Measurements from ENCODE around the gene RABGGTA.
"Not testable (repeated sequence)": the region's sequence is repeated elsewhere in the genome, so short reads cannot be mapped to it uniquely, and the experiment has no call there.

RABGGTA gene

GRCh38 chr14:24247422-24247821, 24.0 kb downstream of the RABGGTA start:
- Mint-ChIP-seq H3K4me3 (no peak overlapping the region), H3K9me3 (no peaks in the 10 kb centered on the region), H3K36me3 (ENCODE audit: low read depth) (no peaks in the 10 kb centered on the region), H3K27me3 (ENCODE audit: low read depth) (no peaks in the 10 kb centered on the region), H3K4me1 (peaks cover 11% of the 10 kb centered on the region), H3K27ac (no peak overlapping the region)
- TF ChIP-seq, protein P1, sequence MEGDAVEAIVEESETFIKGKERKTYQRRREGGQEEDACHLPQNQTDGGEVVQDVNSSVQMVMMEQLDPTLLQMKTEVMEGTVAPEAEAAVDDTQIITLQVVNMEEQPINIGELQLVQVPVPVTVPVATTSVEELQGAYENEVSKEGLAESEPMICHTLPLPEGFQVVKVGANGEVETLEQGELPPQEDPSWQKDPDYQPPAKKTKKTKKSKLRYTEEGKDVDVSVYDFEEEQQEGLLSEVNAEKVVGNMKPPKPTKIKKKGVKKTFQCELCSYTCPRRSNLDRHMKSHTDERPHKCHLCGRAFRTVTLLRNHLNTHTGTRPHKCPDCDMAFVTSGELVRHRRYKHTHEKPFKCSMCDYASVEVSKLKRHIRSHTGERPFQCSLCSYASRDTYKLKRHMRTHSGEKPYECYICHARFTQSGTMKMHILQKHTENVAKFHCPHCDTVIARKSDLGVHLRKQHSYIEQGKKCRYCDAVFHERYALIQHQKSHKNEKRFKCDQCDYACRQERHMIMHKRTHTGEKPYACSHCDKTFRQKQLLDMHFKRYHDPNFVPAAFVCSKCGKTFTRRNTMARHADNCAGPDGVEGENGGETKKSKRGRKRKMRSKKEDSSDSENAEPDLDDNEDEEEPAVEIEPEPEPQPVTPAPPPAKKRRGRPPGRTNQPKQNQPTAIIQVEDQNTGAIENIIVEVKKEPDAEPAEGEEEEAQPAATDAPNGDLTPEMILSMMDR (IDR thresholded peaks at IDR 0.05; ENCODE audit: unreplicated experiment in 3 of 3) = no peak

DNA sequence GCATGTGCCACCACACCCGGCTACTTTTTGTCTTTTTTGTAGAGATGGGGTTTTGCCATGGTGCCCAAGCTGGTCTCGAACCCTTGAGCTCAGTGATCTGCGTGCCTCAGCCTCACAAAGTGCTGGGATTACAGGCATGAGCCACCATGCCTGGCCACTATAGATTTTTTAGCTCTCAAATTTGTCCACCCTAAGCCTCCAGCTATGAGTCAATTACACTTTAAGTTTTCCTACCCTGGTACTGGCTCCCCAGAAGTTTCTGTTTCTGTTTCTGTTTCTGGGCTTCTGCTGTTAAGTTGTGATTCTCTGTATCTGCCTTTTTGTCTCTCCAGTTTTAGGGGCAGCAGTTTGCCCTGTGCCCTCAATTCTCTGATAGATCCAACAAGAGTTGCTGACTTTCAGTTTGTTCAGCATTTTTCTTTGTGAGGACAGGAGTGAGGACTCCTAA, 24.6 kb downstream of the RABGGTA start:
- H3K9me3 Mint-ChIP-seq = no peaks in the 10 kb centered on the region
- H3K4me1 Mint-ChIP-seq = peaks cover 17% of the 10 kb centered on the region
- no peaks in the 10 kb centered on the region for H3K27me3 Mint-ChIP-seq (ENCODE audit: low read depth)
- TF ChIP-seq, protein P1 (IDR thresholded peaks at IDR 0.05; ENCODE audit: unreplicated experiment in 3 of 3) = no peak
- peak overlapping the region in 1 of 3 experiments; percentile 47 for H3K4me3 Mint-ChIP-seq
- H3K27ac Mint-ChIP-seq = no peak overlapping the region
- no peaks in the 10 kb centered on the region for H3K36me3 Mint-ChIP-seq (ENCODE audit: low read depth)

DNA sequence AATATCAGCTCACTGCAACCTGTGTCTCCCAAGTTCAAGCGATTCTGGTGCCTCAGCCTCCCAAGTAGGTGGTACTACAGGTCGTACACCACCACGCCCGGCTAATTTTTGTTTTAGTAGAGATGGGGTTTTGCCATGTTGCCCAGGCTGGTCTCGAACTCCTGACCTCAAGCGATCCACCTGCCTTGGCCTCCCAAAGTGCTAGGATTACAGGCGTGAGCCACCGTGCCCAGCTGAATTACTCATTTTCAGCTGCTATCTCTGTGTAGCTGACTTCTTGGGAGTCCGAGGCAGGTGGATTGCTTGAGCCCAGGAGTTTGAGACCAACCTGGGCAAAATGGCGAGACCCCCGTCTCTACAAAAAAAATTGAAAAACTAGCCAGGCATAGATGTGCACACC, 26.0 kb downstream of the RABGGTA start:
- H3K36me3 Mint-ChIP-seq (ENCODE audit: low read depth); H3K27me3 Mint-ChIP-seq (ENCODE audit: low read depth); H3K9me3 Mint-ChIP-seq: not testable (repeated sequence)
- H3K4me3 Mint-ChIP-seq = peak overlapping the region in 1 of 3 experiments; percentile 77
- H3K27ac Mint-ChIP-seq = peak overlapping the region in 1 of 3 experiments; percentile 68
- H3K4me1 Mint-ChIP-seq = peaks cover 21% of the 10 kb centered on the region

- TF ChIP-seq, protein P1 (IDR thresholded peaks at IDR 0.05; ENCODE audit: unreplicated experiment in 3 of 3) = no peak
- Mint-ChIP-seq H3K36me3 (ENCODE audit: low read depth) (peaks cover 21% of the 10 kb centered on the region), H3K4me3 (peak overlapping the region; percentile 89 to 99 (median 91)), H3K27me3 (ENCODE audit: low read depth) (no peaks in the 10 kb centered on the region), H3K9me3 (no peaks in the 10 kb centered on the region), H3K4me1 (peaks cover 39% of the 10 kb centered on the region), H3K27ac (peak overlapping the region; percentile 99 to 100 (median 99))
These were observed 28.0 kb downstream of the RABGGTA start for GRCh38 chr14:24243336-24243836.

GRCh38 chr14:24241829-24242443, 29.5 kb downstream of the RABGGTA start:
- peaks cover 39% of the 10 kb centered on the region for H3K4me1 Mint-ChIP-seq
- H3K27me3 Mint-ChIP-seq (ENCODE audit: low read depth) = no peaks in the 10 kb centered on the region
- peak overlapping the region; percentile 99 to 100 (median 99) for H3K27ac Mint-ChIP-seq
- peak overlapping the region; percentile 89 to 99 (median 91) for H3K4me3 Mint-ChIP-seq
- no peaks in the 10 kb centered on the region for H3K9me3 Mint-ChIP-seq
- peaks cover 35% of the 10 kb centered on the region for H3K36me3 Mint-ChIP-seq (ENCODE audit: low read depth)
- TF ChIP-seq, protein P1 (IDR thresholded peaks at IDR 0.05; ENCODE audit: unreplicated experiment in 3 of 3) = peak; percentile 41 to 59 (median 42)

DNA sequence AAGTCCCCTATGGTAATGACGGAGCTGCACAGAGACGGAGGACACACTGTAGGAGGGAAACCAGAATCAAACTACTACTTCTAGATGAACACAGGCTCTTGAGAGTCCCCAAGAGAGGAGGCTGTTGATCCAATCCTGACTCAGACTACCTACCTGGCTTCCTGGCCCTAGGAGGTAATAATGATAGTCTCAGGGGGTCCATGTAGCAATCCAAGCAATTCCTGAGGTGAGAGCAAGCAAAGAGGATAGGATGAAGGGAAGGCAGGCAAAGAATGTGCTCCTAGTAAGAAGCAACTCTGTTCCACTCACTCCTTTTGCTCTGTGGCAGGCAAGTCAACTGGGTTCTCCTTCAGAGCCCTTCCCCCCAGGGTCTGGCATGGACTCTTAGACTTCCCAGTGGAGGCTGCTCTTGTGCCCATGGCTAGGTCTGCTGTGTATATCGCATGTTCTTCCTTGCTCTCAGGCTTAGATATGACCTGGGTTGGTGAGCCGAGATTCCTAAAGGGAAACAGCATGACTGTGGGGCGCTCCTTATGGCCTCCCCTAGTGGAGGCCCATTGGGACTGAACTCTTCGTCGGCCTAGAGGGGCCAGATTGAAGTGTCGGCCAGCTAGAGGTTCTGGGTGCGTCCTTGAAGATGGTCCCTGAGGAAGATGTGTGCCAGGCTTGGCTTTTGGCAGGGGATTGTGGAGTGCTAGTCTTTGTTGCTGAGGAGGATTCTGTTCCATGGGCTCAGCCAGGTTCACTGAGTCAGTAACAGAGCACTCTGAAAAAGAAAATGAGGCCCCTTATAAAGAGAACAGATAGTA, 31.1 kb downstream of the RABGGTA start:
- TF ChIP-seq, protein P1 (IDR thresholded peaks at IDR 0.05; ENCODE audit: unreplicated experiment in 3 of 3) = no peak
- Mint-ChIP-seq H3K4me3 (peak overlapping the region; percentile 89 to 99 (median 91)), H3K9me3 (no peaks in the 10 kb centered on the region), H3K36me3 (ENCODE audit: low read depth) (peaks cover 50% of the 10 kb centered on the region), H3K27me3 (ENCODE audit: low read depth) (no peaks in the 10 kb centered on the region), H3K27ac (peak overlapping the region in 2 of 3 experiments; percentile 37 to 42), H3K4me1 (peaks cover 39% of the 10 kb centered on the region)

Data from nephron (organoid).